ENCODE data around the gene RNPEP. TPM values are rescaled to one million over a fixed set of nuclear protein-coding genes. Genes with fewer than 3 reads are reported as not detected.
"Not testable (repeated sequence)": the region's sequence is repeated elsewhere in the genome, so short reads cannot be mapped to it uniquely, and the experiment has no call there.

The RNPEP gene
- total and polyA plus RNA-seq, 2 experiments from 2014 or later = 32.1 to 80.3 TPM

DNA sequence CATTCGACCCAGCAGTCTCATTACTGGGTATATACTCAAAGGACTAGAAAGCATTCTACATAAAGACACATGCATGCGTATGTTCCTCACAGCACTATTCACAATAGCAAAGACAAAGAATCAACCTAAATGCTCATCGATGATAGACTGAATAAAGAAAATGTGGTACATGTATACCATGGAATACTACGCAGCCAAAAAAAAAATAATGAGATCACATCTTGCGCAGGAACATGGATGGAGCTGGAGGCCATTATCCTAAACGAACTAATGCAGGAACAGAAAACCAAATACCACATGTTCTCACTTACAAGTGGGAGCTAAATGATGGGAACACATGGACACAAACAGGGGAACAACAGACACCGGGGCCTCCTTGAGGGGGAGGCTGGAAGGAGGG, 71.6 kb downstream of the RNPEP start:
- H3K9me2 ChIP-seq (ENCODE audit: insufficient read depth) = no peaks in the 10 kb centered on the region
- no peak overlapping the region for H3K4me3 ChIP-seq
- TF ChIP-seq NANOG (IDR thresholded peaks at IDR 0.05; ENCODE audit: borderline replicate concordance) (no peak), EZH2phosphoT487 (IDR thresholded peaks at IDR 0.05; ENCODE audit: unreplicated experiment) (no peak), ZNF114 (CRISPR knock-in tag; IDR thresholded peaks at IDR 0.05) (no peak), ZNF331 (CRISPR knock-in tag; IDR thresholded peaks at IDR 0.05; ENCODE audit: low read depth) (no peak), EZH2 (IDR thresholded peaks at IDR 0.05; ENCODE audit: low read depth, unreplicated experiment) (no peak), JUNB (IDR thresholded peaks at IDR 0.05; ENCODE audit: unreplicated experiment) (no peak), POLR2AphosphoS5 (IDR thresholded peaks at IDR 0.05; ENCODE audit: low read depth) (no peak)
- TF ChIP-seq, protein P1, sequence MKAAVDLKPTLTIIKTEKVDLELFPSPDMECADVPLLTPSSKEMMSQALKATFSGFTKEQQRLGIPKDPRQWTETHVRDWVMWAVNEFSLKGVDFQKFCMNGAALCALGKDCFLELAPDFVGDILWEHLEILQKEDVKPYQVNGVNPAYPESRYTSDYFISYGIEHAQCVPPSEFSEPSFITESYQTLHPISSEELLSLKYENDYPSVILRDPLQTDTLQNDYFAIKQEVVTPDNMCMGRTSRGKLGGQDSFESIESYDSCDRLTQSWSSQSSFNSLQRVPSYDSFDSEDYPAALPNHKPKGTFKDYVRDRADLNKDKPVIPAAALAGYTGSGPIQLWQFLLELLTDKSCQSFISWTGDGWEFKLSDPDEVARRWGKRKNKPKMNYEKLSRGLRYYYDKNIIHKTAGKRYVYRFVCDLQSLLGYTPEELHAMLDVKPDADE (IDR thresholded peaks at IDR 0.05) = no peak
- TF ChIP-seq, protein P2, sequence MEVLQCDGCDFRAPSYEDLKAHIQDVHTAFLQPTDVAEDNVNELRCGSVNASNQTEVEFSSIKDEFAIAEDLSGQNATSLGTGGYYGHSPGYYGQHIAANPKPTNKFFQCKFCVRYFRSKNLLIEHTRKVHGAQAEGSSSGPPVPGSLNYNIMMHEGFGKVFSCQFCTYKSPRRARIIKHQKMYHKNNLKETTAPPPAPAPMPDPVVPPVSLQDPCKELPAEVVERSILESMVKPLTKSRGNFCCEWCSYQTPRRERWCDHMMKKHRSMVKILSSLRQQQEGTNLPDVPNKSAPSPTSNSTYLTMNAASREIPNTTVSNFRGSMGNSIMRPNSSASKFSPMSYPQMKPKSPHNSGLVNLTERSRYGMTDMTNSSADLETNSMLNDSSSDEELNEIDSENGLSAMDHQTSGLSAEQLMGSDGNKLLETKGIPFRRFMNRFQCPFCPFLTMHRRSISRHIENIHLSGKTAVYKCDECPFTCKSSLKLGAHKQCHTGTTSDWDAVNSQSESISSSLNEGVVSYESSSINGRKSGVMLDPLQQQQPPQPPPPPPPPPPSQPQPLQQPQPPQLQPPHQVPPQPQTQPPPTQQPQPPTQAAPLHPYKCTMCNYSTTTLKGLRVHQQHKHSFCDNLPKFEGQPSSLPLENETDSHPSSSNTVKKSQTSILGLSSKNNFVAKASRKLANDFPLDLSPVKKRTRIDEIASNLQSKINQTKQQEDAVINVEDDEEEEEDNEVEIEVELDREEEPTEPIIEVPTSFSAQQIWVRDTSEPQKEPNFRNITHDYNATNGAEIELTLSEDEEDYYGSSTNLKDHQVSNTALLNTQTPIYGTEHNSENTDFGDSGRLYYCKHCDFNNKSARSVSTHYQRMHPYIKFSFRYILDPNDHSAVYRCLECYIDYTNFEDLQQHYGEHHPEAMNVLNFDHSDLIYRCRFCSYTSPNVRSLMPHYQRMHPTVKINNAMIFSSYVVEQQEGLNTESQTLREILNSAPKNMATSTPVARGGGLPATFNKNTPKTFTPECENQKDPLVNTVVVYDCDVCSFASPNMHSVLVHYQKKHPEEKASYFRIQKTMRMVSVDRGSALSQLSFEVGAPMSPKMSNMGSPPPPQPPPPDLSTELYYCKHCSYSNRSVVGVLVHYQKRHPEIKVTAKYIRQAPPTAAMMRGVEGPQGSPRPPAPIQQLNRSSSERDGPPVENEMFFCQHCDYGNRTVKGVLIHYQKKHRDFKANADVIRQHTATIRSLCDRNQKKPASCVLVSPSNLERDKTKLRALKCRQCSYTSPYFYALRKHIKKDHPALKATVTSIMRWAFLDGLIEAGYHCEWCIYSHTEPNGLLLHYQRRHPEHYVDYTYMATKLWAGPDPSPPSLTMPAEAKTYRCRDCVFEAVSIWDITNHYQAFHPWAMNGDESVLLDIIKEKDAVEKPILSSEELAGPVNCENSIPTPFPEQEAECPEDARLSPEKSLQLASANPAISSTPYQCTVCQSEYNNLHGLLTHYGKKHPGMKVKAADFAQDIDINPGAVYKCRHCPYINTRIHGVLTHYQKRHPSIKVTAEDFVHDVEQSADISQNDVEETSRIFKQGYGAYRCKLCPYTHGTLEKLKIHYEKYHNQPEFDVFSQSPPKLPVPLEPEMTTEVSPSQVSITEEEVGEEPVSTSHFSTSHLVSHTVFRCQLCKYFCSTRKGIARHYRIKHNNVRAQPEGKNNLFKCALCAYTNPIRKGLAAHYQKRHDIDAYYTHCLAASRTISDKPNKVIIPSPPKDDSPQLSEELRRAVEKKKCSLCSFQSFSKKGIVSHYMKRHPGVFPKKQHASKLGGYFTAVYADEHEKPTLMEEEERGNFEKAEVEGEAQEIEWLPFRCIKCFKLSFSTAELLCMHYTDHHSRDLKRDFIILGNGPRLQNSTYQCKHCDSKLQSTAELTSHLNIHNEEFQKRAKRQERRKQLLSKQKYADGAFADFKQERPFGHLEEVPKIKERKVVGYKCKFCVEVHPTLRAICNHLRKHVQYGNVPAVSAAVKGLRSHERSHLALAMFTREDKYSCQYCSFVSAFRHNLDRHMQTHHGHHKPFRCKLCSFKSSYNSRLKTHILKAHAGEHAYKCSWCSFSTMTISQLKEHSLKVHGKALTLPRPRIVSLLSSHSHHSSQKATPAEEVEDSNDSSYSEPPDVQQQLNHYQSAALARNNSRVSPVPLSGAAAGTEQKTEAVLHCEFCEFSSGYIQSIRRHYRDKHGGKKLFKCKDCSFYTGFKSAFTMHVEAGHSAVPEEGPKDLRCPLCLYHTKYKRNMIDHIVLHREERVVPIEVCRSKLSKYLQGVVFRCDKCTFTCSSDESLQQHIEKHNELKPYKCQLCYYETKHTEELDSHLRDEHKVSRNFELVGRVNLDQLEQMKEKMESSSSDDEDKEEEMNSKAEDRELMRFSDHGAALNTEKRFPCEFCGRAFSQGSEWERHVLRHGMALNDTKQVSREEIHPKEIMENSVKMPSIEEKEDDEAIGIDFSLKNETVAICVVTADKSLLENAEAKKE (CRISPR knock-in tag; IDR thresholded peaks at IDR 0.05) = no peak
- TF ChIP-seq, protein P3, sequence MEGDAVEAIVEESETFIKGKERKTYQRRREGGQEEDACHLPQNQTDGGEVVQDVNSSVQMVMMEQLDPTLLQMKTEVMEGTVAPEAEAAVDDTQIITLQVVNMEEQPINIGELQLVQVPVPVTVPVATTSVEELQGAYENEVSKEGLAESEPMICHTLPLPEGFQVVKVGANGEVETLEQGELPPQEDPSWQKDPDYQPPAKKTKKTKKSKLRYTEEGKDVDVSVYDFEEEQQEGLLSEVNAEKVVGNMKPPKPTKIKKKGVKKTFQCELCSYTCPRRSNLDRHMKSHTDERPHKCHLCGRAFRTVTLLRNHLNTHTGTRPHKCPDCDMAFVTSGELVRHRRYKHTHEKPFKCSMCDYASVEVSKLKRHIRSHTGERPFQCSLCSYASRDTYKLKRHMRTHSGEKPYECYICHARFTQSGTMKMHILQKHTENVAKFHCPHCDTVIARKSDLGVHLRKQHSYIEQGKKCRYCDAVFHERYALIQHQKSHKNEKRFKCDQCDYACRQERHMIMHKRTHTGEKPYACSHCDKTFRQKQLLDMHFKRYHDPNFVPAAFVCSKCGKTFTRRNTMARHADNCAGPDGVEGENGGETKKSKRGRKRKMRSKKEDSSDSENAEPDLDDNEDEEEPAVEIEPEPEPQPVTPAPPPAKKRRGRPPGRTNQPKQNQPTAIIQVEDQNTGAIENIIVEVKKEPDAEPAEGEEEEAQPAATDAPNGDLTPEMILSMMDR (conservative IDR thresholded peaks at IDR 0.05; ENCODE audit: low read depth in 2 of 2) = no peak
- TF ChIP-seq, protein P4, sequence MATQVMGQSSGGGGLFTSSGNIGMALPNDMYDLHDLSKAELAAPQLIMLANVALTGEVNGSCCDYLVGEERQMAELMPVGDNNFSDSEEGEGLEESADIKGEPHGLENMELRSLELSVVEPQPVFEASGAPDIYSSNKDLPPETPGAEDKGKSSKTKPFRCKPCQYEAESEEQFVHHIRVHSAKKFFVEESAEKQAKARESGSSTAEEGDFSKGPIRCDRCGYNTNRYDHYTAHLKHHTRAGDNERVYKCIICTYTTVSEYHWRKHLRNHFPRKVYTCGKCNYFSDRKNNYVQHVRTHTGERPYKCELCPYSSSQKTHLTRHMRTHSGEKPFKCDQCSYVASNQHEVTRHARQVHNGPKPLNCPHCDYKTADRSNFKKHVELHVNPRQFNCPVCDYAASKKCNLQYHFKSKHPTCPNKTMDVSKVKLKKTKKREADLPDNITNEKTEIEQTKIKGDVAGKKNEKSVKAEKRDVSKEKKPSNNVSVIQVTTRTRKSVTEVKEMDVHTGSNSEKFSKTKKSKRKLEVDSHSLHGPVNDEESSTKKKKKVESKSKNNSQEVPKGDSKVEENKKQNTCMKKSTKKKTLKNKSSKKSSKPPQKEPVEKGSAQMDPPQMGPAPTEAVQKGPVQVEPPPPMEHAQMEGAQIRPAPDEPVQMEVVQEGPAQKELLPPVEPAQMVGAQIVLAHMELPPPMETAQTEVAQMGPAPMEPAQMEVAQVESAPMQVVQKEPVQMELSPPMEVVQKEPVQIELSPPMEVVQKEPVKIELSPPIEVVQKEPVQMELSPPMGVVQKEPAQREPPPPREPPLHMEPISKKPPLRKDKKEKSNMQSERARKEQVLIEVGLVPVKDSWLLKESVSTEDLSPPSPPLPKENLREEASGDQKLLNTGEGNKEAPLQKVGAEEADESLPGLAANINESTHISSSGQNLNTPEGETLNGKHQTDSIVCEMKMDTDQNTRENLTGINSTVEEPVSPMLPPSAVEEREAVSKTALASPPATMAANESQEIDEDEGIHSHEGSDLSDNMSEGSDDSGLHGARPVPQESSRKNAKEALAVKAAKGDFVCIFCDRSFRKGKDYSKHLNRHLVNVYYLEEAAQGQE (IDR thresholded peaks at IDR 0.05; ENCODE audit: unreplicated experiment) = no peak
- no peaks in the 10 kb centered on the region for H3K27me3 ChIP-seq (ENCODE audit: insufficient read depth)
- Mint-ChIP-seq H3K27me3 (ENCODE audit: insufficient read depth, low read depth, poor library complexity) (peaks cover 1% of the 10 kb centered on the region), H3K27ac (no peak overlapping the region), H3K36me3 (ENCODE audit: low read depth) (no peaks in the 10 kb centered on the region), H3K9me3 (no peaks in the 10 kb centered on the region), H3K4me3 (no peak overlapping the region), H3K4me1 (no peaks in the 10 kb centered on the region)
- no peaks in the 10 kb centered on the region for H4K20me1 ChIP-seq (replicated peaks; ENCODE audit: insufficient read depth)
- no peaks in the 10 kb centered on the region for H3K79me2 ChIP-seq (replicated peaks; ENCODE audit: insufficient read depth)
- H2AFZ ChIP-seq = no peak overlapping the region
- no peaks in the 10 kb centered on the region for H3F3A ChIP-seq (replicated peaks; ENCODE audit: low read depth)
- H3K27ac ChIP-seq (ENCODE audit: low read depth) = no peak overlapping the region
- H3K36me3 ChIP-seq (ENCODE audit: insufficient read depth) = no peaks in the 10 kb centered on the region
- ATAC-seq = no peak
- no peak overlapping the region for H3K4me2 ChIP-seq
- no peak for DNase-seq (ENCODE audit: low spot score)
- no peaks in the 10 kb centered on the region for H3K4me1 ChIP-seq (ENCODE audit: insufficient read depth)

DNA sequence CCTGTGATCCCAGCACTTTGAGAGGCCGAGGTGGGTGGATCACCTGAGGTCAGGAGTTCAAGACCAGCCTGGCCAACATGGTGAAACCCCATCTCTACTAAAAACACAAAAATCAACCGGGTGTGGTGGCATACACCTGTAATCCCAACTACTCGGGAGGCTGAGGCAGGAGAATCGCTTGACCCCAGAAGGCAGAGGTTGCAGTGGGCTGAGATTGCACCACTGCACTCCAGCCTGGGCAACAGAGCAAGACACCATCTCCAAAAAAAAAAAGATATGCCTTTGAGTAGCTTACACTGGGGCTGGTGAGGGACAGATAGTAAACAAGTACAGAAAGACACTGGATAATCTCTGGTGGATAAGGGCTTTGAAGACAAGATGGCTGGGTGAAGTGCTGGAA, 72.2 kb downstream of the RNPEP start:
- H3K4me2 ChIP-seq; H2AFZ ChIP-seq; H3K27me3 Mint-ChIP-seq (ENCODE audit: insufficient read depth, low read depth, poor library complexity); H3K27ac ChIP-seq (ENCODE audit: low read depth); H3K36me3 ChIP-seq (ENCODE audit: insufficient read depth); H3K4me1 Mint-ChIP-seq; H3K4me3 ChIP-seq; H3K27me3 ChIP-seq (ENCODE audit: insufficient read depth); H3K9me3 Mint-ChIP-seq; H3K27ac Mint-ChIP-seq; DNase-seq (ENCODE audit: low spot score); H3K36me3 Mint-ChIP-seq (ENCODE audit: low read depth); H3K4me1 ChIP-seq (ENCODE audit: insufficient read depth); ATAC-seq; H4K20me1 ChIP-seq (replicated peaks; ENCODE audit: insufficient read depth); H3F3A ChIP-seq (replicated peaks; ENCODE audit: low read depth); H3K79me2 ChIP-seq (replicated peaks; ENCODE audit: insufficient read depth); H3K9me2 ChIP-seq (ENCODE audit: insufficient read depth); H3K4me3 Mint-ChIP-seq: not testable (repeated sequence)

Measured in GM23338 (cell line).